Gastrocnemius medialis (tissue), 4 donors: ENCODE results near the gene LRRC31. TPM values are rescaled to one million over a fixed set of nuclear protein-coding genes. Genes with fewer than 3 reads are reported as not detected.

Source experiments
- ATAC-seq, 2 donors: fragments of 150-250 bp; one replicate each; pipeline ENCODE4 v1.9.1; 2016
- DNase-seq, 2 donors: peaks; one replicate each; pipeline ENCODE4 v3.0.0-alpha.2; 2019
- H3K27ac ChIP-seq, 4 donors: fragments of 200-600 bp; sonication (generic); 1 replicate in 1 of 4; 2 replicates in 3 of 4; pipeline ENCODE4 v1.5.1; 2016 to 2018; ENCODE audit warnings: mild to moderate bottlenecking in 2 of 4, moderate library complexity in 1 of 4
- H3K27me3 ChIP-seq, 3 donors: fragments of 200-600 bp; sonication (generic) in 2 of 3; 1 replicate in 1 of 3; 2 replicates in 2 of 3; pipeline versions ENCODE4 v1.5.1 to v1.6.0; 2016 to 2019; ENCODE audit warnings: mild to moderate bottlenecking in 1 of 3, moderate library complexity in 1 of 3
- H3K36me3 ChIP-seq, 2 donors: fragments of 200-600 bp; sonication (generic) in 1 of 2; one replicate each; pipeline ENCODE4 v1.5.1; 2017 to 2018
- H3K4me1 ChIP-seq, 2 donors: fragments of 200-600 bp; sonication (generic) in 1 of 2; one replicate each; pipeline ENCODE4 v1.5.1; 2016 to 2017; ENCODE audit warnings: mild to moderate bottlenecking in 2 of 2
- H3K4me3 ChIP-seq, 4 donors: fragments of 200-600 bp; sonication (generic) in 3 of 4; 1 replicate in 1 of 4; 2 replicates in 3 of 4; pipeline ENCODE4 v1.5.1; 2016 to 2019; ENCODE audit warnings: mild to moderate bottlenecking in 2 of 4
- H3K9me3 ChIP-seq, 3 donors: fragments of 200-600 bp; sonication (generic) in 2 of 3; 1 replicate in 1 of 3; 2 replicates in 2 of 3; pipeline ENCODE4 v1.5.1; 2016 to 2019
- CTCF ChIP-seq, 5 experiments: fragments of 450-650 bp in 3 of 5; fragments of 200-600 bp in 2 of 5; sonication (generic) in 2 of 5; IDR thresholded peaks in 4 of 5; conservative IDR thresholded peaks in 1 of 5; 1 replicate in 4 of 5; 2 replicates in 1 of 5; pipeline ENCODE4 v1.5.1; 2016 to 2019; ENCODE audit warnings: antibody characterized with exemption in 5 of 5, mild to moderate bottlenecking in 3 of 5, moderate library complexity in 3 of 5
- POLR2A ChIP-seq, 2 donors: fragments of 450-650 bp; IDR thresholded peaks; one replicate each; pipeline ENCODE4 v1.6.1; 2017; ENCODE audit warnings: antibody characterized with exemption in 2 of 2, mild to moderate bottlenecking in 2 of 2, moderate library complexity in 2 of 2
- in situ Hi-C, 4 donors: fragments of 200-750 bp; cut with MboI; loops; one replicate each; pipeline versions ENCODE4 v1.15.0 to v1.8.0; 2017; ENCODE audit warnings: low sequenced_read_pairs in 4 of 4
- intact Hi-C: fragments of 100-400 bp; cut with DNase I; formaldehyde crosslinking; loops from one replicate; pipeline ENCODE4 v1.15.1; 2023; ENCODE audit warnings: low total_unique reads
- total RNA-seq, 4 donors: library from RNA; depleted of rRNA; stranded (reverse); fragments of >200 nt; gene quantifications; one replicate each; pipeline versions ENCODE4 v1.1.0 to v1.2.3, GENCODE V29; 2016

Gene LRRC31
- total RNA-seq, 4 donors from 2014 or later: 0.24 to 0.42 TPM; not detected in 2

- H3K27ac ChIP-seq: no peak overlapping the region
- in situ Hi-C loops: no loop called here
- no peaks in the 10 kb centered on the region for H3K9me3 ChIP-seq
- TF ChIP-seq CTCF (IDR thresholded peaks at IDR 0.05 in 4 of 5, conservative IDR thresholded peaks at IDR 0.05 in 1 of 5): no peak
- no peak for TF ChIP-seq POLR2A (IDR thresholded peaks at IDR 0.05)
- H3K36me3 ChIP-seq: no peaks in the 10 kb centered on the region
- intact Hi-C loops: no loop called here
- ATAC-seq (no peak), DNase-seq (no peak)
- H3K4me3 ChIP-seq: no peak overlapping the region
- H3K4me1 ChIP-seq: peaks cover 0 to 8% of the 10 kb centered on the region in 2 donors
- H3K27me3 ChIP-seq: peaks cover 6 to 16% (median 6%) of the 10 kb centered on the region in 3 donors
Measured at GRCh38 chr3:169818316-169818715, 51.4 kb downstream of the LRRC31 start.

- H3K36me3 ChIP-seq: no peaks in the 10 kb centered on the region
- TF ChIP-seq POLR2A (IDR thresholded peaks at IDR 0.05) (no peak), CTCF (IDR thresholded peaks at IDR 0.05 in 4 of 5, conservative IDR thresholded peaks at IDR 0.05 in 1 of 5) (no peak)
- in situ Hi-C loops (no loop called here), intact Hi-C loops (no loop called here)
- no peak for DNase-seq
- no peak for ATAC-seq
- H3K9me3 ChIP-seq: no peaks in the 10 kb centered on the region
- H3K4me3 ChIP-seq: no peak overlapping the region
- H3K27ac ChIP-seq: no peak overlapping the region
- peaks cover 5 to 23% of the 10 kb centered on the region in 2 donors for H3K4me1 ChIP-seq
- H3K27me3 ChIP-seq: peaks cover 0 to 15% (median 0%) of the 10 kb centered on the region in 3 donors
Measured at GRCh38 chr3:169815590-169816150, 54.1 kb downstream of the LRRC31 start.

- intact Hi-C loops (no loop called here), in situ Hi-C loops (no loop called here)
- H3K36me3 ChIP-seq: no peaks in the 10 kb centered on the region
- no peak for TF ChIP-seq POLR2A (IDR thresholded peaks at IDR 0.05)
- TF ChIP-seq CTCF (IDR thresholded peaks at IDR 0.05 in 4 of 5, conservative IDR thresholded peaks at IDR 0.05 in 1 of 5): no peak
- H3K4me3 ChIP-seq: peak overlapping the region; percentile 10 to 65 (median 58)
- no peak for ATAC-seq
- no peak for DNase-seq
- H3K27ac ChIP-seq: no peak overlapping the region
- H3K27me3 ChIP-seq: peaks cover 0 to 14% (median 0%) of the 10 kb centered on the region in 3 donors
- H3K4me1 ChIP-seq: peaks cover 5 to 23% of the 10 kb centered on the region in 2 donors
- H3K9me3 ChIP-seq: no peaks in the 10 kb centered on the region
Measured at GRCh38 chr3:169813757-169814517, 55.8 kb downstream of the LRRC31 start.

GRCh38 chr3:169813278-169813677, 56.5 kb downstream of the LRRC31 start:
- Histone ChIP-seq H3K4me1 (peaks cover 5 to 23% of the 10 kb centered on the region in 2 donors), H3K36me3 (no peaks in the 10 kb centered on the region), H3K27me3 (peaks cover 0 to 14% (median 0%) of the 10 kb centered on the region in 3 donors), H3K4me3 (peak overlapping the region; percentile 51 to 65 (median 60)), H3K27ac (no peak overlapping the region), H3K9me3 (no peaks in the 10 kb centered on the region)
- DNase-seq: no peak
- intact Hi-C loops (no loop called here), in situ Hi-C loops (no loop called here)
- no peak for TF ChIP-seq CTCF (IDR thresholded peaks at IDR 0.05 in 4 of 5, conservative IDR thresholded peaks at IDR 0.05 in 1 of 5)
- no peak for TF ChIP-seq POLR2A (IDR thresholded peaks at IDR 0.05)
- ATAC-seq: no peak
